ENCODE data around the gene NEGR1. TPM values are rescaled to one million over a fixed set of nuclear protein-coding genes. Genes with fewer than 3 reads are reported as not detected.

Gene NEGR1
- total and polyA plus RNA-seq, 9 of the 15 experiments (the other 6 are each of a cell fraction or from before 2014, with no cell fraction given), result not detected

- Histone ChIP-seq H3K9me1 (ENCODE audit: control insufficient read depth, insufficient read depth, low read length) (no peaks in the 10 kb centered on the region), H3K4me2 (ENCODE audit: insufficient read depth, low read length) (no peak overlapping the region), H3K4me3 (no peak overlapping the region), H3K9me3 (replicated peaks; ENCODE audit: control insufficient read depth, insufficient read depth, low read depth, low read length) (no peaks in the 10 kb centered on the region), H3K4me1 (replicated peaks in 1 of 2; ENCODE audit: control insufficient read depth in 2 of 2, insufficient read depth in 2 of 2, low read length in 2 of 2) (no peaks in the 10 kb centered on the region), H2AFZ (ENCODE audit: low read depth, low read length) (no peak overlapping the region), H3K79me2 (ENCODE audit: control insufficient read depth, insufficient read depth, low read length) (no peaks in the 10 kb centered on the region), H3K27ac (ENCODE audit: extremely low read depth, low read depth, low read length) (no peak overlapping the region), H3K9ac (ENCODE audit: insufficient read depth in 1 of 2, low read depth in 2 of 2, low read length in 2 of 2) (no peak overlapping the region), H3K27me3 (ENCODE audit: control insufficient read depth in 2 of 2, insufficient read depth in 2 of 2, low read length in 2 of 2) (no peaks in the 10 kb centered on the region), H4K20me1 (replicated peaks; ENCODE audit: control insufficient read depth, insufficient read depth, low read length) (no peaks in the 10 kb centered on the region), H3K36me3 (ENCODE audit: control insufficient read depth, insufficient read depth, low read length) (no peaks in the 10 kb centered on the region)
- intact Hi-C loops (cut with micrococcal nuclease), result no loop called here
- ATAC-seq, result no peak
- in situ Hi-C loops (cut with MboI), result no loop called here
- BruUV-seq (replicated peaks), result no TSS peak
- 0% methylated on average over 5 of the region's 5 CpGs for WGBS (ENCODE audit: insufficient coverage, low coverage, missing lambda C conversion rate)
- no peak for DNase-seq (ENCODE audit: extremely low read depth in 1 of 4, low spot score in 3 of 4)
- ChIA-PET POLR2A (no interaction called here), CTCF (ENCODE audit: low intra/inter-chr PET ratio) (no interaction called here)
- no peak for FAIRE-seq
- TF ChIP-seq RBM15 (IDR thresholded peaks at IDR 0.05; ENCODE audit: insufficient read depth, low read length), result no peak
- TF ChIP-seq TCF15 (CRISPR knock-in tag; IDR thresholded peaks at IDR 0.05), result no peak
- no peak for TF ChIP-seq TRIM28 (IDR thresholded peaks at IDR 0.05)
- no peak for TF ChIP-seq SAFB (IDR thresholded peaks at IDR 0.05; ENCODE audit: borderline replicate concordance, low read depth, low read length)
- TF ChIP-seq MBD1 (CRISPR knock-in tag; IDR thresholded peaks at IDR 0.05), result no peak
- no peak for TF ChIP-seq ADNP (tag; IDR thresholded peaks at IDR 0.05)
- TF ChIP-seq HOMEZ (CRISPR knock-in tag; IDR thresholded peaks at IDR 0.05), result no peak
- TF ChIP-seq ZNF444 (CRISPR knock-in tag; IDR thresholded peaks at IDR 0.05), result no peak
- no peak for TF ChIP-seq PRMT5 (CRISPR knock-in tag; IDR thresholded peaks at IDR 0.05)
- TF ChIP-seq ZNF274 (IDR thresholded peaks at IDR 0.05; ENCODE audit: borderline replicate concordance, low read depth, low read length), result no peak
- TF ChIP-seq IFI16 (CRISPR knock-in tag; IDR thresholded peaks at IDR 0.05), result no peak
These were observed 791.9 kb downstream of the NEGR1 start for GRCh38 chr1:71490432-71490831.
